HepG2 (cell line): ENCODE results near the gene SLC28A3. TPM values are rescaled to one million over a fixed set of nuclear protein-coding genes. Genes with fewer than 3 reads are reported as not detected.

Experiments
- ATAC-seq: fragments of 200-7000 bp; cut with Tn5 transposase; 3 replicates; pipeline ENCODE4 v1.9.1; 2020; ENCODE audit warnings: mild to moderate bottlenecking, moderate library complexity
- BruUV-seq: library from RNA; stranded (reverse); fragments of 400-500 nt; replicated peaks from 2 replicates; lab custom pipeline; 2021; lab: Mats Ljungman, UMichigan
- CTCF ChIA-PET: fragments of 300-600 bp; formaldehyde crosslinking; extraction: SDS; loops from one replicate; lab custom pipeline; 2021; ENCODE audit warnings: low total read pairs, inconsistent platforms, low intra/inter-chr PET ratio; lab: Yijun Ruan, JAX
- POLR2A ChIA-PET: fragments of 350-600 bp; sonication (Branson Sonifier 250); formaldehyde crosslinking; loops from one replicate; lab custom pipeline; 2020; ENCODE audit warnings: antibody characterized with exemption, inconsistent platforms; lab: Yijun Ruan, JAX
- DNase-seq: peaks from one replicate; pipeline ENCODE4 v3.0.0-alpha.2; 2015; ENCODE audit warnings: low spot score
- FAIRE-seq: peaks from 3 replicates; lab custom pipeline; 2011; peaks lifted over from hg19 to GRCh38; lab: Jason Lieb, UNC
- H2AFZ ChIP-seq: one replicate; pipeline ENCODE4 v1.6.1; 2011; ENCODE audit warnings: low read length, inconsistent platforms
- H3K27ac ChIP-seq: fragments of 300-600 bp; 3 replicates; pipeline ENCODE4 v1.8.0; 2011; ENCODE audit warnings: mixed run types, mild to moderate bottlenecking, mixed read lengths, low read length, inconsistent platforms; ENCODE audit not compliant: insufficient read depth; ENCODE audit errors: extremely low read length
- H3K27me3 ChIP-seq, 2 experiments: fragments of 200-600 bp in 1 of 2; 2 replicates in 1 of 2; 3 replicates in 1 of 2; pipeline versions ENCODE4 v1.6.0 to v1.8.0; 2011; ENCODE audit warnings: low read length in 2 of 2, mild to moderate bottlenecking in 2 of 2, moderate library complexity in 2 of 2, inconsistent platforms in 1 of 2; ENCODE audit not compliant: insufficient read depth in 2 of 2, control insufficient read depth in 1 of 2
- H3K36me3 ChIP-seq, 2 experiments: fragments of 200-600 bp in 1 of 2; replicated peaks in 1 of 2; 2 replicates in 1 of 2; 3 replicates in 1 of 2; pipeline versions ENCODE4 v1.5.1 to v1.8.0; 2011; ENCODE audit warnings: low read length in 2 of 2, inconsistent platforms in 1 of 2; ENCODE audit not compliant: insufficient read depth in 2 of 2, control insufficient read depth in 1 of 2
- H3K4me1 ChIP-seq: 2 replicates; pipeline ENCODE4 v1.5.1; 2012; ENCODE audit warnings: low read length, inconsistent platforms; ENCODE audit not compliant: insufficient read depth
- H3K4me2 ChIP-seq: 2 replicates; pipeline ENCODE4 v1.6.0; 2011; ENCODE audit warnings: low read depth, low read length, inconsistent platforms
- H3K4me3 ChIP-seq, 3 experiments: fragments of 200-600 bp in 1 of 3; sonication (generic), shearing (Covaris generic) in 1 of 3; replicated peaks in 1 of 3; 2 replicates each; pipeline ENCODE4 v1.5.1; 2011 to 2016; ENCODE audit warnings: low read length in 3 of 3, inconsistent platforms in 2 of 3, low read depth in 2 of 3, mild to moderate bottlenecking in 2 of 3, control low read depth in 1 of 3, mixed read lengths in 1 of 3; ENCODE audit not compliant: insufficient read depth in 1 of 3
- H3K79me2 ChIP-seq: one replicate; pipeline ENCODE4 v1.6.1; 2011; ENCODE audit warnings: low read length, inconsistent platforms; ENCODE audit not compliant: insufficient read depth
- H3K9ac ChIP-seq: 2 replicates; pipeline ENCODE4 v1.6.0; 2011; ENCODE audit warnings: mild to moderate bottlenecking, low read depth, low read length, inconsistent platforms; ENCODE audit not compliant: insufficient read depth
- H3K9me3 ChIP-seq: 2 replicates; pipeline ENCODE4 v1.5.1; 2012; ENCODE audit warnings: mild to moderate bottlenecking, low read length
- H4K20me1 ChIP-seq: 2 replicates; pipeline ENCODE4 v1.6.0; 2011; ENCODE audit warnings: inconsistent platforms, mild to moderate bottlenecking, low read length, moderate library complexity; ENCODE audit not compliant: insufficient read depth
- GATAD1 ChIP-seq: IDR thresholded peaks from 2 replicates; pipeline ENCODE4 v1.6.1; 2016; ENCODE audit warnings: missing genetic modification reagents, missing compliant biosample characterization
- MXI1 ChIP-seq: IDR thresholded peaks from 3 replicates; pipeline ENCODE4 v1.6.1; 2012; ENCODE audit warnings: low read depth, low read length, inconsistent platforms, borderline replicate concordance
- NCOA2 ChIP-seq: sonication (generic); formaldehyde crosslinking; IDR thresholded peaks from 2 replicates; pipeline ENCODE4 v1.8.0; 2022; ENCODE audit warnings: inconsistent platforms
- SOX13 ChIP-seq, 3 experiments: fragments of 450-650 bp in 1 of 3; sonication (generic) in 1 of 3; formaldehyde crosslinking in 1 of 3; IDR thresholded peaks in 2 of 3; conservative IDR thresholded peaks in 1 of 3; 2 replicates each; pipeline versions ENCODE4 v1.5.0 to v1.6.1; 2016 to 2020; ENCODE audit warnings: antibody characterized with exemption in 1 of 3, mild to moderate bottlenecking in 1 of 3, missing compliant biosample characterization in 1 of 3, missing genetic modification reagents in 1 of 3, moderate library complexity in 1 of 3
- TCF7L2 ChIP-seq: IDR thresholded peaks from 2 replicates; pipeline ENCODE4 v1.6.1; 2011; ENCODE audit warnings: mild to moderate bottlenecking, low read depth, low read length, moderate library complexity
- ZBTB21 ChIP-seq: sonication (generic); formaldehyde crosslinking; IDR thresholded peaks from 2 replicates; pipeline ENCODE4 v1.4.0; 2020; ENCODE audit warnings: missing genetic modification reagents
- ZNF207 ChIP-seq: fragments of 450-650 bp; IDR thresholded peaks from 2 replicates; pipeline ENCODE4 v1.6.1; 2016; ENCODE audit warnings: antibody characterized with exemption, borderline replicate concordance
- ZNF329 ChIP-seq: sonication (generic); formaldehyde crosslinking; IDR thresholded peaks from 2 replicates; pipeline ENCODE4 v1.9.0; 2021; ENCODE audit warnings: low read depth, mild to moderate bottlenecking, missing genetic modification reagents
- ZNF629 ChIP-seq: sonication (generic); formaldehyde crosslinking; conservative IDR thresholded peaks from 2 replicates; pipeline ENCODE4 v1.5.0; 2020; ENCODE audit warnings: missing genetic modification reagents
- WGBS: methylation state at CpG from one replicate; pipeline ENCODE4 v1.1.6; 2017; ENCODE audit warnings: low lambda C conversion rate; 5-methylcytosine and 5-hydroxymethylcytosine counted together
- in situ Hi-C: cut with HindIII; loops from 2 replicates; pipeline ENCODE4 v1.10.0; 2017; ENCODE audit warnings: low pct_unique_long_range_greater_than_20kb; ENCODE audit not compliant: extremely low pct_ligation_motif_present
- intact Hi-C: fragments of 100-400 bp; cut with micrococcal nuclease; formaldehyde crosslinking; loops from one replicate; pipeline ENCODE4 v1.10.0; 2022; ENCODE audit not compliant: unreplicated experiment
- polyA plus RNA-seq, 8 experiments: library from polyadenylated mRNA; depleted of rRNA in 3 of 8; stranded (reverse) in 7 of 8; unstranded in 1 of 8; fragments of >200 nt; fragmentation: Illumina TruSeq in 4 of 8; extraction: Trizol in 4 of 8; gene quantifications; 2 replicates each; pipeline versions ENCODE4 v1.2.1 to v1.2.3, GENCODE V29; 2011 to 2016; ENCODE audit warnings: low read depth in 4 of 8, missing spikeins in 1 of 8, mixed read lengths in 1 of 8; ENCODE audit not compliant: insufficient read depth in 1 of 8
- total RNA-seq, 5 experiments: library from RNA; depleted of rRNA; stranded (reverse); fragments of >200 nt; fragmentation: Illumina TruSeq; extraction: Trizol; gene quantifications; 2 replicates each; pipeline ENCODE4 v1.2.3, GENCODE V29; 2016; ENCODE audit warnings: low read depth in 1 of 5
- TF ChIP-seq, protein P1 (sequence below): IDR thresholded peaks from 2 replicates; pipeline ENCODE4 v1.4.0; 2020; ENCODE audit warnings: mild to moderate bottlenecking, missing genetic modification reagents

The SLC28A3 gene
- total and polyA plus RNA-seq, 2 of the 13 experiments (the other 11 are each of a cell fraction or from before 2014, with no cell fraction given) = not detected

DNA sequence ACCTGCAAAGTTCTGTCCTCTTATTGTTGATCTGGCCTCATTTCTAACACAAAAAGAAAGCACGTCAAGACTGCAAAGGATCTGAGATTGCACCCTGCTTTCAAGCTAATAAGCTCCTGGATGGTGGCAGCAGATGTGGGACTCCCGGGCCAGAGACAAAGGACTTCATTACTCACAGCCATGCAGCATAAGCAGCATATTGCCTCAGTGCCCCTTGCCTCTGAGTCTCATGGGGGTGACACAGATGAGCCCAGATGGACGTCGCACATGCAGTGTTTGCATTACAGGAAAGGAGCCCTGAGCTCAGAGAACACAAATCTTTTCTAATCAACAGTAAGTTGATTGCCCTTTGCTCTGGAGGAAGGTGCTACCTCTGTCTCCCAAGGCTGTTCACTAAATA lies 105.0 kb downstream of the SLC28A3 start:
- CTCF ChIA-PET = no interaction called here
- no peaks in the 10 kb centered on the region; a peak in 2 of 5 replicates for H3K27me3 ChIP-seq
- H3K9me3 ChIP-seq = peaks cover 22% of the 10 kb centered on the region
- no TSS peak for BruUV-seq
- H3K79me2 ChIP-seq = no peaks in the 10 kb centered on the region
- in situ Hi-C loops = no loop called here
- H3K36me3 ChIP-seq = no peaks in the 10 kb centered on the region
- no peak overlapping the region for H3K27ac ChIP-seq
- H4K20me1 ChIP-seq = no peaks in the 10 kb centered on the region
- no peak overlapping the region for H2AFZ ChIP-seq
- no peak for DNase-seq
- intact Hi-C loops = no loop called here
- POLR2A ChIA-PET = no interaction called here
- TF ChIP-seq ZNF207 (no peak), NCOA2 (CRISPR knock-in tag) (no peak), ZBTB21 (no peak), GATAD1 (no peak), ZNF629 (CRISPR knock-in tag) (no peak), ZNF329 (no peak)
- 0% methylated on average over 3 of the region's 4 CpGs for WGBS
- ATAC-seq = no peak
- no peak overlapping the region for H3K4me2 ChIP-seq
- no peak for FAIRE-seq
- no peaks in the 10 kb centered on the region for H3K4me1 ChIP-seq
- no peak overlapping the region for H3K9ac ChIP-seq
- H3K4me3 ChIP-seq = no peak overlapping the region

DNA sequence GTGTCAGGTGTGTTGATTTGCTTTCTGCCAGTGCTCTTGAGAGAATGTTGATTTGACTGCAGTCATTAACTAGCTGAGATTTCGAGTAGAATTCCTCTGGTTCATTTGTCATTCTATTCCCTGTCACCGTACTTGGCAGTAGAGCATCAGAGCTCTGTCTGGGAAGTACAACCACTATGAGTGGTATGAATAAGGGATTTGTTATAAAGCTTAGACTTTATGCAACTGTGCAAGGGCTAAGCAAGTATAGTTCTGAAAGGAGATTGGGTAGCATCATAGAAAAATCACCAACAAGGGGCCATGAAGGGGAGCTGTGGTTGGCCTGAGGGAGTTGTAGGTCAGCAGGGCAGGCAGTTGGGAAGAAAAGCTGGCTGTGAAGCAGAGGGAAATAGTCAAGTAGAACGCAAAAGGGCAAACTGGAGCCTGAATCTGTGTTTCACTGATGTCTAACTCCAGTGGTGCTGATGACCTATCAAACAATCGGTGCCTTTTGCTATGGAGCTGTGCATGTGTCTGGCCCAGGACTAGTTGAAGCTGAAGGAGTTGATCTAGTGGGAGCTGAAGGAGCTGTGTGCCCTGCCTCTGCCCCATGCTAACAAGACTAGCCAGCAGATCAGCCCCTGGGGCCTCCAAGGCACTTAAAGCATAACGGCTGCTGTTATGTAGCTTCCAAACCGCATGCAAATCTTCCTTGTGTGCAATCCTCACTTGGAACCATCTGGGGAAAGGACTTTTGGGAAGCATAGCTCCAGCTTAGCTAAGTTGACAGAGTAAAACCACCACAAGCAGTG lies 110.0 kb downstream of the SLC28A3 start:
- no peak overlapping the region for H3K4me2 ChIP-seq
- no peaks in the 10 kb centered on the region for H4K20me1 ChIP-seq
- POLR2A ChIA-PET = no interaction called here
- H3K36me3 ChIP-seq = no peaks in the 10 kb centered on the region
- CTCF ChIA-PET = no interaction called here
- no peak overlapping the region for H2AFZ ChIP-seq
- no peaks in the 10 kb centered on the region for H3K4me1 ChIP-seq
- 13% methylated on average over 4 of the region's 6 CpGs for WGBS
- in situ Hi-C loops (no loop called here), intact Hi-C loops (no loop called here)
- H3K27me3 ChIP-seq = no peaks in the 10 kb centered on the region; a peak in 2 of 5 replicates
- no peak overlapping the region for H3K9ac ChIP-seq
- H3K4me3 ChIP-seq = no peak overlapping the region
- DNase-seq (no peak), ATAC-seq (no peak), FAIRE-seq (no peak)
- no peaks in the 10 kb centered on the region for H3K9me3 ChIP-seq
- no peaks in the 10 kb centered on the region for H3K79me2 ChIP-seq
- BruUV-seq = no TSS peak
- no peak overlapping the region for H3K27ac ChIP-seq
- TF ChIP-seq SOX13 (IDR thresholded peaks at IDR 0.05) (no peak), SOX13 (CRISPR knock-in tag; conservative IDR thresholded peaks at IDR 0.05 in 1 of 2, IDR thresholded peaks at IDR 0.05 in 1 of 2) (no peak), MXI1 (no peak), TCF7L2 (no peak)
- TF ChIP-seq, protein P1, sequence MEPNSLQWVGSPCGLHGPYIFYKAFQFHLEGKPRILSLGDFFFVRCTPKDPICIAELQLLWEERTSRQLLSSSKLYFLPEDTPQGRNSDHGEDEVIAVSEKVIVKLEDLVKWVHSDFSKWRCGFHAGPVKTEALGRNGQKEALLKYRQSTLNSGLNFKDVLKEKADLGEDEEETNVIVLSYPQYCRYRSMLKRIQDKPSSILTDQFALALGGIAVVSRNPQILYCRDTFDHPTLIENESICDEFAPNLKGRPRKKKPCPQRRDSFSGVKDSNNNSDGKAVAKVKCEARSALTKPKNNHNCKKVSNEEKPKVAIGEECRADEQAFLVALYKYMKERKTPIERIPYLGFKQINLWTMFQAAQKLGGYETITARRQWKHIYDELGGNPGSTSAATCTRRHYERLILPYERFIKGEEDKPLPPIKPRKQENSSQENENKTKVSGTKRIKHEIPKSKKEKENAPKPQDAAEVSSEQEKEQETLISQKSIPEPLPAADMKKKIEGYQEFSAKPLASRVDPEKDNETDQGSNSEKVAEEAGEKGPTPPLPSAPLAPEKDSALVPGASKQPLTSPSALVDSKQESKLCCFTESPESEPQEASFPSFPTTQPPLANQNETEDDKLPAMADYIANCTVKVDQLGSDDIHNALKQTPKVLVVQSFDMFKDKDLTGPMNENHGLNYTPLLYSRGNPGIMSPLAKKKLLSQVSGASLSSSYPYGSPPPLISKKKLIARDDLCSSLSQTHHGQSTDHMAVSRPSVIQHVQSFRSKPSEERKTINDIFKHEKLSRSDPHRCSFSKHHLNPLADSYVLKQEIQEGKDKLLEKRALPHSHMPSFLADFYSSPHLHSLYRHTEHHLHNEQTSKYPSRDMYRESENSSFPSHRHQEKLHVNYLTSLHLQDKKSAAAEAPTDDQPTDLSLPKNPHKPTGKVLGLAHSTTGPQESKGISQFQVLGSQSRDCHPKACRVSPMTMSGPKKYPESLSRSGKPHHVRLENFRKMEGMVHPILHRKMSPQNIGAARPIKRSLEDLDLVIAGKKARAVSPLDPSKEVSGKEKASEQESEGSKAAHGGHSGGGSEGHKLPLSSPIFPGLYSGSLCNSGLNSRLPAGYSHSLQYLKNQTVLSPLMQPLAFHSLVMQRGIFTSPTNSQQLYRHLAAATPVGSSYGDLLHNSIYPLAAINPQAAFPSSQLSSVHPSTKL (CRISPR knock-in tag) = no peak
